NCI-H524 (cell line): ENCODE data around the gene SARDH.
A peak's percentile ranks its signal among the peaks of the same experiment; 100 is the strongest.

Source experiments
- DNase-seq, 2 experiments: peaks; one replicate each; lab custom pipeline; 2025; lab: John Stamatoyannopoulos, UW

The SARDH gene

GRCh38 chr9:133715866-133716563, 22.1 kb downstream of the SARDH start:
- peak; percentile 81 to 93 for DNase-seq

DNA sequence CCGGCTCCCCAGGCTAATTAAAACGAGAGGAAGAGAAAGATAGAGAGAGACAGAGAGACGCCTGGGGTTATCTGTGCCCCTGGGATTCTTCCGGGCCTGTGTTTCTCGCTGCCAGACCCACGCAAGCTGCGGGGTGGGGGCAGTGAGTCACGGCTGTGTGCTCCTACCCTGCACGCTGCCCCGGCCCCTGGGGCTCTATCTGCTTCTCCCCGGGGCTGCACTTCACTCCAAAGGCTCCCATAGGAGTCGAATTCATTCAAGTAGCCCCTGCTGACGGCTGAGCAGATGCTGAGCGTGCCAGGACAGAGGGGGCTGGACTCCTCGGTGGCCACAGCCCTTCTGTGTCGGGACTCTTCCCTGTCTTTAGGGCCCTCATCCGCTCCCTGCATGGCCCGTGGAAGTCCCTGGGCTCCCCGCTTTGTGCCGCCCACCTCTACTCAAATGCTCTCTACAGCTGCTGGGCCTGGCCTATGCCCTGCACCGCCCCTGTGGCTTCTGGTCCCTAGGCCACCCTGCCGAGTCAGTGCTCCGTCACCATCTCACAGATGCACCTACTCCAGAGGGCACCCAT, 22.8 kb downstream of the SARDH start:
- peak in 1 of 2 experiments; percentile 66 for DNase-seq

DNA sequence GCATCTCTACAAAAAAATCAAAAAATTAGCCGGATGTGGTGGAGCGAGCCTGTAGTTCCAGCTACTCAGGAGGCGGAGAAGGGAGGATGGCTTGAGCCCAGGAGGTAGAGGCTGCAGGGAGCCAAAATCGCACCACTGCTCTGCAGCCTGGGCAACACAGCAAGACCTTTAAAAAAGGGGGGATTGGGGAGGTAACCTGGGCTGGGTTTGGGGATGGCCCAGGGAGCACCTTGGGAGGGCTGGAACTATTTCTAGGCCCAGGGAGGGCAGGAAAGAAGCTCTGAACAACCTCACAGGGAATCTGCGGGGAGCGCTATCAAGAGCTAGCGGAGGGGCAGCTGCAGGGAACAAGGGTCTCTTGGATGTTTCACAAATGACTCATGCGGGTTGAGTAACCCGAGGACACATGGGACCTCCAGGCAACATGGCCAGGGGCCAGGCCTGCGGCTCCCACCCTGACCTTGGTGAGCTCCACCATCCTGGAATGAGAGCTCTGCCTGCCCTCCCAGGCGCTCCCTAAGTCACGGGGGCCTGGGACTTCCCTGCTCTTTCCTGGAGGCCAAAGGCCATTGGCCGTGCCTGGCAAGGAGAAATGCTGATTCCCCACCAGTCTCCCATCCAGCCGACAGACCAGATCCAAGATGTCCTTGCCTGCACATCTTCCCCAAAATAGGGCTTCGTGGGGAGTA, 23.4 kb downstream of the SARDH start:
- peak in 1 of 2 experiments; percentile 47 for DNase-seq

DNA sequence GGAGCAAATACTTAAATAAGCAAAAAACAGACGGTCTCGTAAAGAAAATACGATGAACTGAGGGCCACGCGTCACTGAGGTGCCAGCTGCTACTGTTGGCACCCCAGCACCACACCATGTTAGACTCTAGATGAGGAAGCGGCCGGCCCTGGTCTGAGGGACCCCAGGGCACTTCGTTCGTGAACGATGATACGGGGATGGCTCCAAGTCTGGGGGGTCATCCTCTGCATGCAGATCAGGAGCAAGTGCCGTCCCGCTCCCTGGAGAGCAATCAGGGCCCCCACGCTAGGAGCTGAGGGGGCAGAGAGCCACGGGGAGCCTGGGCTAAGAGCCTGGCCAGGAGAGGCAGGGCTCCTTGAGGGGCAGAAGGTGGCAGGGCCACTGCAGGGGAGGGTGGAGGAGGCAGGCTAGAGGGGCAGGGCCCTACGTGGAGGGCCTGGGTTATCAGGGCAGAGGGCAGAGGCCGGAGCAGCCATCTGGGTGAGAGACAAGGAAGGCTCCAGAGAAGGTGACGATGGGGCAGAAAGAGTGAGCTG, 24.1 kb downstream of the SARDH start:
- DNase-seq, result no peak

DNA sequence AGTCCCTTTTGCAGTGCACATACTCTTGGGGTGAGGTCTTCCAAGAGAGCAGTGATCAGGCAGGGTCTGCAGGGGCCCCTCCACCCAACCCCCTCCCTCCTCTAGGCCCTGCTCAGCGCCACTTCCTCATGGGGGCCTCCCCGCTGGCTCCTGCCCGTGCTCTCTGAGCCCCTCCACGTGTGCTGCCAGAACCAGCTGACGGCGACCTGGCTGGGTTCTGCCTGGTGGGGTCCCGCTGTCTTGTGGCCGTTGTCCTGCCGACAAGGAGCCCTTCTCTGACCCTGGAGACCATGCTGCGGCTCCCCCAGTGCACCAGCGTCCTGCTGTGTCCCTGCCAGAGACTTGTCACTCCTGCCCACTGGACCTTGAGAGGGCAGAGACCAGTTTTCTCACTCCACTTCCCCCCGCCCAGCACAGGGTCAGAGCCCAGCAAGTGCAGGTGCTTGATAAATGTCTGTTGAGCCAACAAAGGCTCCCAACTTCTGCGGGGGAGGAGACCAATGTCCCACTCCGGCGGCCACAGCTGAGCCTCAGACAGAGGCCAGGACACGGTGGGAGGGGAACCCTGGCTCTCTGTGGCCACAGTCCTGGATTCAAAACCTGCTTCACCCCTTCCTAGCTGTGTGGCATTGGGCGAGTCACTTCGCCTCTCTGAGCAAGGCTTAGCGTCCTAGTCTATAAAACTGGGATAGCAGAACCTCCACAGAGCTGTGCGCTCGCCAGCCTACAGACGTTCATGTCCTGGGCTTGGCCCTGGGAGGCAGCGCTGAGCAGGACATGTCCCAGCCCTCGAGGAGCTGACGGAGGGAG, 24.8 kb downstream of the SARDH start:
- peak in 1 of 2 experiments; percentile 54 for DNase-seq

- no peak for DNase-seq
Measured at GRCh38 chr9:133712221-133713100, 25.7 kb downstream of the SARDH start.

GRCh38 chr9:133711428-133712220, 26.5 kb downstream of the SARDH start:
- DNase-seq, result no peak

GRCh38 chr9:133710661-133711427, 27.3 kb downstream of the SARDH start:
- no peak for DNase-seq

DNA sequence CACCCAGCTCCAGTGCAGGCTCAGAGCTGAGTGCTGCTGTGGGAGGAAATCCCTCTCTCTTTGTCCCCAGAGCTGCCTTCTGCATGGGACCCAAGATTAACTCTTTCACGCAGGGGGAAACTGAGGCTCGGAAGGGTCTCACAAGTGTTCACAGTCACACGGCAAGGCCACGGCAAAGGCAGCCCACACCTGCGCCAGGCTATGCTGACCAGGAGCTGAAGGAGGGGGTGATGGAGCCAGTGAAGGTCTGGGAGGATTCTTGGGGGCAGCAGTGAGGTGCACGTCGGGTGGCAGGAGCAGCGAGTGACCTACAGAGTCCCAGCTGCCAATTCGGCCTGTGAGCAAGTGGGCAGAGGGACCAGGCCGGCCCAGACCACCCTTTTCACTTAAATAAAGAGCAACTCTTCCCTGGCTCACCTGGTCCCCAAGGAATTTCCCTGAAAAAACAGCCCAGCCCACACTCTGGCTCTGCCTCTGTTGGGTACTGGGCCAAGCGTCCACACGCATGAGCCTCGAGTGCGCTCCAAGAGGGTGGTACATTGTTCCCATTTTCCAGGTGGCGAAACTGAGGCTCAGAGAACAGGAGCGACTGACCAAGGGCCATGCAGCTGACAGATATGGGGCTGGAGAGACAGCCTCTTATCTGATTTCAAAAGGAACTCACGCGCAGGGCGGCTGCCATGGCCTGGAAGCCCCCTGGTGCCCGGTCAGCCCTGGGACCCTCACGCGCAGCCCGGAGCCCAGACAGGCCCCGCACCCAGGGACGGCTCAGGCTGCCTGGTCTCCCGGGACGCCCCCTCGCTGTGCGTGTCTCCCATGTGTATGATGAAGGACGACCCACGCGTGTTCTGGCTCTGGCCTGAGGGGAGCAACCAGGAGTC, 28.2 kb downstream of the SARDH start:
- DNase-seq, result peak in 1 of 2 experiments; percentile 58

DNA sequence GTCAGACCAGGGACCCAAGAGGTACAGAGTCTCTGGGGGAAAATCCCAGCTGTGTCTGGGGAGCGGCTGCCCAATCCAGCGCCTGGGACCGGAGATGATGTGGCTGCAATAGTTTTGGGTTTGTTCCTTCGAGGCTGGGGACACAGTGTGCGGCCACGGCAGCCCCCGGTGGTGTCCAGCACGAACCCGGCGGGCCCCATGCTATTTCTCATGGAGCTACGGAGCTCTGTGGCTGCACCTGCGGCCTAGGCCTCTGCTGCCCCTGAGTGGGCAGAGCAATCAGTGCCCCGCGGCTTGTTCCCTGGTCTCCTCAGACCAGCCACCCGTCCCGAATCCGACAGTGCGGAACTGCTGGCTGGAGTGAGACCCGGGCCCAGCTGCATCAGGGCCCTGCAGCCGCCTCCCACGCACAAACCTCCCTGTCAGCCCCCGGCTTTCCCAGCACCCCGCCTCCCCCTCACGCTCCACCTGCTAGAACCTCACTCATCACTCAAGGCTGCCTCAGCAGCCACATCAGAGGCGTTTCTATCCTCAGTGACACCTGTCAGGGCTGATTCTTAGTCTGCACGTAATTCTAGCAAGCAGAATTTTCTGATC, 29.0 kb downstream of the SARDH start:
- peak; percentile 97 to 99 for DNase-seq

DNA sequence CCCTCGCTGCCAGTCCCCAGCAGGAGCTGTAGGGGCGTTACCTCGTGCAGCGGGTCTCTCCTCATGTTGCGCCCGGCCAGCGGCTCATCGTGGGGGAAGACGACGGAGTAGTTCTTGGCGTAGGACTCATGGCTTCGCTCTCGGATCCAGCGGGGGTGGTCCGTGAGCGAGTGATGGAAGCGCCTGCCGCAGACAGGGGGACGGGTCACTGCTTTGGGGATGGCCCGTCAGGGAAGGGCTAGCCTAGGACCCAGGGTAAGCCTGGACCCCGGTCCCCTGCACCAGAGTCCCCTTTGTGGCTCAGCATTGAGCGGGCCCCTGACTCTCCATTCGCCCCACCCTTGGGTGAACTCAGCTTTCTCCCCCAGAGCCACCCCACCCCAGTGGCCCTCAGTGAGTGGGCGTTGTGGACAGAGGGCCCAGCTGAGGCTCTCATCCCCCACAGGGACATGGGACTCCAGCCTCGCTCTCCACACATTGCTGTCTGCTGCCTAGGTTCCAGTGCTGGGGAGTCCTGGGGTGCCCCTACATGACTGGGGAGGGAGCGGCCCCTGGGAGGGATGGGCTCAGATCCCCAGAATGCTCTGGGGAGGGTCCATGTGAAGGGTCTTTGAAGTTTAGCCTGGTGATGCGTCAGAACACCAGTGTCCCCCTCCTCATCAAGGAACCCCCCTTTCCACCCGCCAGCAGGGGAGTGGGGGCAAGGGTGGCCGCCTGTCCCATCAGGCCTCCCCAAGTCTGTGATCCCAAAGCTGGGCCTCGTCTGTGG, 29.7 kb downstream of the SARDH start:
- DNase-seq, result no peak

- DNase-seq, result peak in 1 of 2 experiments; percentile 76
Measured at GRCh38 chr9:133707763-133708245, 30.3 kb downstream of the SARDH start.

DNA sequence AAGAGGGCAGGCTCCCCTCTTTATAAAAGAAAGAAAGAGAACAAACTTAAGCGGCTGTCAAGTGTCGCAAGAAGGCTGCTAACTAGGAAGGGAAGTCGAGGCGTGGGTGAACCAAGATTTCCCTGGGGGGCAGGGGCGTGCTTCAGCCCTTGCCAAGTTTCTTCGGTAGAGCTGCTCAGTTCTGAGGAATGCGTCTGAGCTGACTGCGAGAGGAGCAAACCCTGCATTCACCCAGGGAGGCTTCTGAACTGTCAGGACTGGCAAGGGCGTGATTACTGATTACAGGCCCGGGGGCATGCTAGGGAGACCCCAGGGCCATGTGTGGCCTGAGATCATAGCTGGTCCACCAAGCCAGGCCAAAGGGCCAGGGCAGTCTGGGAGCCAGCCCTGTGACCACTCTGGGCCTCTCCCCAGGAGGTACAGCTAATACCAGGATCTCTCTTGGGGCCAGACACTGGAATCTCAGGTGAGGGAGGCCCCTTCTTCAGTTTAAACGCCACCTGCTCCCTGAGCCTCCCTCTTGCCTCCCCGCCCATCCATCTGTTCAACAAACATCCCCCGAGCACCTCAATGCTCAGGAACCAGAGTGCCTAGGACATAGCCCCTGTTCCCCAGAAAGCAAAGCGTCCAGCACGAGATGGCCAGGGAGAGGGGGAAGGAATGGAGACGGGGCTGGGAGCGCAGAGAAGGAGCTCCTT, 30.9 kb downstream of the SARDH start:
- DNase-seq, result peak; percentile 77 to 91

DNA sequence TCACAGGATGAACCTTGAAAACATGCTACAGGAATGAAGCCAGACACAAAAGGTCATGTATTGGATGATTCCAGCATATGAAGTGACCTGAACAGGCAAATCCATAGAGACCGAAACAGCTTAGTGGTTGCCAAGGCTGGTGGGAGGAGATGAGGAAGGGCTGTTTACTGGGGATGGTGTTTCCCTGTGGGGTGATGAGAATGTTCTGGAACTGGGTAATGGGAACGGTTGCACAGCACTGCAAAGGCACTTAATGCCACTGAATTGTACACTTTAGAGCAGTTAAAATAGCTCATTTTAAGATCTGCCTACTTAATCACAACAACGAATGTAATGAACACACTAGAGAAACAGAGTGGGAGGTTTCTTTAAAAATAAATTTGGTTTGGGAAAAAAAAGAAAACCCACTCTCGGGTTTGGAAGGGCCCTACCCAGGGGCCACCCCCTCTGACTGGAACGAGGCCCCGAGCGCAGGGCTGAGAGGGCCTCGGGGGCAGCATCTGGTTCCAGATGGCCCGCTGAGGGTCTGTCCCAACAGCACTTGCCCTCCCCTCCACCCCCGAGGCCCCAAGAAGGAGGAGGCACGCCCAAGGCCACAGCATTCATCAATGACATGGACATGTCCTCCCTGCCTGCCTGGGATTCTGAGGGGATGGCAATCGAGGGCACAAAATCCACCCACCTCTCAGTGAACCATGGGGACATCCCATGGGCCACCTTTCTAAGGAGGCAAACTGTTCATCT, 31.7 kb downstream of the SARDH start:
- peak; percentile 66 to 90 for DNase-seq

- DNase-seq, result peak; percentile 92 to 98
Measured at GRCh38 chr9:133705576-133705975, 32.6 kb downstream of the SARDH start.

DNA sequence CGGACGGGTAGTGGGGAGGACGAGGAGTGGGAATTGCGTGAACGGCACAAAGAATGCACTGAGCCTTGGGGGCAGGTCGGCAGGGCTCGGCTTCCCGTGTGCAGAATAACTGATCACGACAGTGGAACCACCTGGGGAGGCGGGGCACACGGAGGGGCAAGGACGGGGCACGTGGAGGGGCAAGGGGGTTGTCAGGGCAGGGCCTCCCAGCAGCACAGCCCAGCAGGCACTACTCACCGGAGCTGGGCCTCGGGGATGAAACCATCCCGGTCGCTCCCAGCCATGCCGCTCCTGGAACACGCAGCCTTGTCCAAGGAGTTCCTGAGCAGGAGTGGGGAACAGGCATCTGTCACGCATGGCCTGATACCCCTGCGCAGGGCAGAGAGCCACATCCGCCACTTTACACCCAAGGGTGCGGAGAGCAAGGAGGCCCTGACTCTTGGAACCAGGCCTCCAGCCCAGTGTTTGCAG, 33.4 kb downstream of the SARDH start:
- DNase-seq, result peak; percentile 57 to 72
